ENCODE data around the gene DYNLRB2.

The DYNLRB2 gene

GRCh38 chr16:80577485-80578280, 36.9 kb downstream of the DYNLRB2 start:
- Histone ChIP-seq H3K9me3 (ENCODE audit: control extremely low read depth in 1 of 5, control insufficient read depth in 4 of 5, insufficient read depth in 2 of 5, low read depth in 1 of 5, low read length in 4 of 5) (no peaks in the 10 kb centered on the region), H3K27me3 (replicated peaks in 2 of 5; ENCODE audit: control insufficient read depth in 4 of 5, insufficient read depth in 5 of 5, low read length in 4 of 5) (no peaks in the 10 kb centered on the region), H3K4me3 (ENCODE audit: control insufficient read depth in 1 of 7, extremely low read depth in 1 of 7, insufficient read depth in 4 of 7, low read depth in 2 of 7, low read length in 6 of 7) (no peak overlapping the region), H3K36me3 (ENCODE audit: control insufficient read depth in 4 of 4, insufficient read depth in 4 of 4, low read length in 3 of 4) (no peaks in the 10 kb centered on the region), H3K27ac (ENCODE audit: insufficient read depth in 1 of 2, low read depth in 1 of 2, low read length in 2 of 2, poor library complexity in 1 of 2, severe bottlenecking in 2 of 2) (no peak overlapping the region), H3K4me1 (ENCODE audit: control extremely low read depth in 1 of 4, control insufficient read depth in 4 of 4, insufficient read depth in 4 of 4, low read length in 3 of 4) (no peaks in the 10 kb centered on the region)
- no peak for DNase-seq
- WGBS (ENCODE audit: insufficient coverage): 95% methylated on average over 10 of the region's 11 CpGs
- CTCF ChIA-PET: interaction anchor here (1.1 to 1.3 kb wide), 3 partner anchors 9 to 50 kb away, joined by 3 to 5 read pairs (median 3); no protein-coding TSS in a partner anchor
- POLR2A ChIA-PET: no interaction called here

GRCh38 chr16:80580109-80580832, 39.5 kb downstream of the DYNLRB2 start:
- H3K9me3 ChIP-seq (ENCODE audit: control extremely low read depth in 1 of 5, control insufficient read depth in 4 of 5, insufficient read depth in 2 of 5, low read depth in 1 of 5, low read length in 4 of 5): no peaks in the 10 kb centered on the region
- WGBS (ENCODE audit: insufficient coverage): 97% methylated on average over 7 of the region's 10 CpGs
- H3K27me3 ChIP-seq (replicated peaks in 2 of 5; ENCODE audit: control insufficient read depth in 4 of 5, insufficient read depth in 5 of 5, low read length in 4 of 5): no peaks in the 10 kb centered on the region
- H3K27ac ChIP-seq (ENCODE audit: insufficient read depth in 1 of 2, low read depth in 1 of 2, low read length in 2 of 2, poor library complexity in 1 of 2, severe bottlenecking in 2 of 2): no peak overlapping the region
- peak in 1 of 3 donors; percentile 10 for DNase-seq
- CTCF ChIA-PET: interaction anchor here (1.0 to 1.4 kb wide), 2 partner anchors 10 to 53 kb away, joined by 3 to 4 read pairs; no protein-coding TSS in a partner anchor
- H3K4me3 ChIP-seq (ENCODE audit: control insufficient read depth in 1 of 7, extremely low read depth in 1 of 7, insufficient read depth in 4 of 7, low read depth in 2 of 7, low read length in 6 of 7): no peak overlapping the region
- POLR2A ChIA-PET: no interaction called here
- no peaks in the 10 kb centered on the region for H3K36me3 ChIP-seq (ENCODE audit: control insufficient read depth in 4 of 4, insufficient read depth in 4 of 4, low read length in 3 of 4)
- H3K4me1 ChIP-seq (ENCODE audit: control extremely low read depth in 1 of 4, control insufficient read depth in 4 of 4, insufficient read depth in 4 of 4, low read length in 3 of 4): no peaks in the 10 kb centered on the region

- Histone ChIP-seq H3K27ac (ENCODE audit: insufficient read depth in 1 of 2, low read depth in 1 of 2, low read length in 2 of 2, poor library complexity in 1 of 2, severe bottlenecking in 2 of 2) (no peak overlapping the region), H3K9me3 (ENCODE audit: control extremely low read depth in 1 of 5, control insufficient read depth in 4 of 5, insufficient read depth in 2 of 5, low read depth in 1 of 5, low read length in 4 of 5) (no peaks in the 10 kb centered on the region), H3K27me3 (replicated peaks in 2 of 5; ENCODE audit: control insufficient read depth in 4 of 5, insufficient read depth in 5 of 5, low read length in 4 of 5) (no peaks in the 10 kb centered on the region), H3K4me1 (ENCODE audit: control extremely low read depth in 1 of 4, control insufficient read depth in 4 of 4, insufficient read depth in 4 of 4, low read length in 3 of 4) (no peaks in the 10 kb centered on the region), H3K4me3 (ENCODE audit: control insufficient read depth in 1 of 7, extremely low read depth in 1 of 7, insufficient read depth in 4 of 7, low read depth in 2 of 7, low read length in 6 of 7) (no peak overlapping the region), H3K36me3 (ENCODE audit: control insufficient read depth in 4 of 4, insufficient read depth in 4 of 4, low read length in 3 of 4) (no peaks in the 10 kb centered on the region)
- WGBS (ENCODE audit: insufficient coverage): 96% methylated on average over 3 of the region's 3 CpGs
- DNase-seq: no peak
- ChIA-PET CTCF (no interaction called here), POLR2A (no interaction called here)
Observed at GRCh38 chr16:80583466-80583865, 42.7 kb downstream of the DYNLRB2 start.

- peak in 1 of 3 donors; percentile 14 for DNase-seq
- Histone ChIP-seq H3K4me1 (ENCODE audit: control extremely low read depth in 1 of 4, control insufficient read depth in 4 of 4, insufficient read depth in 4 of 4, low read length in 3 of 4) (peaks cover 0 to 3% (median under 1%) of the 10 kb centered on the region in 4 experiments), H3K27me3 (replicated peaks in 2 of 5; ENCODE audit: control insufficient read depth in 4 of 5, insufficient read depth in 5 of 5, low read length in 4 of 5) (peaks cover 0 to 2% (median 0%) of the 10 kb centered on the region in 5 experiments), H3K4me3 (ENCODE audit: control insufficient read depth in 1 of 7, extremely low read depth in 1 of 7, insufficient read depth in 4 of 7, low read depth in 2 of 7, low read length in 6 of 7) (no peak overlapping the region), H3K27ac (ENCODE audit: insufficient read depth in 1 of 2, low read depth in 1 of 2, low read length in 2 of 2, poor library complexity in 1 of 2, severe bottlenecking in 2 of 2) (no peak overlapping the region), H3K9me3 (ENCODE audit: control extremely low read depth in 1 of 5, control insufficient read depth in 4 of 5, insufficient read depth in 2 of 5, low read depth in 1 of 5, low read length in 4 of 5) (no peaks in the 10 kb centered on the region), H3K36me3 (ENCODE audit: control insufficient read depth in 4 of 4, insufficient read depth in 4 of 4, low read length in 3 of 4) (no peaks in the 10 kb centered on the region)
- no CpG with 5 or more reads among the region's 4 CpGs for WGBS (ENCODE audit: insufficient coverage)
- ChIA-PET CTCF (interaction anchor here (0.6 to 1.3 kb wide), 2 partner anchors 9 to 58 kb away, joined by 3 read pairs; no protein-coding TSS in a partner anchor), POLR2A (no interaction called here)
Observed at GRCh38 chr16:80585764-80586163, 45.0 kb downstream of the DYNLRB2 start.

GRCh38 chr16:80586476-80586875, 45.7 kb downstream of the DYNLRB2 start:
- H3K9me3 ChIP-seq (ENCODE audit: control extremely low read depth in 1 of 5, control insufficient read depth in 4 of 5, insufficient read depth in 2 of 5, low read depth in 1 of 5, low read length in 4 of 5): no peaks in the 10 kb centered on the region
- POLR2A ChIA-PET: no interaction called here

GRCh38 chr16:80587071-80587470, 46.3 kb downstream of the DYNLRB2 start:
- H3K4me1 ChIP-seq (ENCODE audit: control extremely low read depth in 1 of 4, control insufficient read depth in 4 of 4, insufficient read depth in 4 of 4, low read length in 3 of 4): peaks cover 5 to 16% (median 14%) of the 10 kb centered on the region in 4 experiments
- no peaks in the 10 kb centered on the region for H3K36me3 ChIP-seq (ENCODE audit: control insufficient read depth in 4 of 4, insufficient read depth in 4 of 4, low read length in 3 of 4)
- no peak overlapping the region for H3K27ac ChIP-seq (ENCODE audit: insufficient read depth in 1 of 2, low read depth in 1 of 2, low read length in 2 of 2, poor library complexity in 1 of 2, severe bottlenecking in 2 of 2)
- ChIA-PET CTCF (interaction anchor here (1.3 kb wide), 1 partner anchor 10 kb away, joined by 3 read pairs; no protein-coding TSS in a partner anchor), POLR2A (no interaction called here)
- 100% methylated on average over 1 of the region's 4 CpGs for WGBS (ENCODE audit: insufficient coverage)
- peak in 2 of 3 donors; percentile 36 to 43 for DNase-seq
- H3K27me3 ChIP-seq (replicated peaks in 2 of 5; ENCODE audit: control insufficient read depth in 4 of 5, insufficient read depth in 5 of 5, low read length in 4 of 5): peaks cover 0 to 2% (median 0%) of the 10 kb centered on the region in 5 experiments
- no peaks in the 10 kb centered on the region for H3K9me3 ChIP-seq (ENCODE audit: control extremely low read depth in 1 of 5, control insufficient read depth in 4 of 5, insufficient read depth in 2 of 5, low read depth in 1 of 5, low read length in 4 of 5)
- H3K4me3 ChIP-seq (ENCODE audit: control insufficient read depth in 1 of 7, extremely low read depth in 1 of 7, insufficient read depth in 4 of 7, low read depth in 2 of 7, low read length in 6 of 7): no peak overlapping the region

More at GRCh38 chr16:80586476-80586875, 45.7 kb downstream of the DYNLRB2 start:
- no peak for DNase-seq
- Histone ChIP-seq H3K36me3 (ENCODE audit: control insufficient read depth in 4 of 4, insufficient read depth in 4 of 4, low read length in 3 of 4) (no peaks in the 10 kb centered on the region), H3K4me1 (ENCODE audit: control extremely low read depth in 1 of 4, control insufficient read depth in 4 of 4, insufficient read depth in 4 of 4, low read length in 3 of 4) (peaks cover 0 to 10% (median 8%) of the 10 kb centered on the region in 4 experiments), H3K27ac (ENCODE audit: insufficient read depth in 1 of 2, low read depth in 1 of 2, low read length in 2 of 2, poor library complexity in 1 of 2, severe bottlenecking in 2 of 2) (no peak overlapping the region), H3K27me3 (replicated peaks in 2 of 5; ENCODE audit: control insufficient read depth in 4 of 5, insufficient read depth in 5 of 5, low read length in 4 of 5) (peaks cover 0 to 2% (median 0%) of the 10 kb centered on the region in 5 experiments), H3K4me3 (ENCODE audit: control insufficient read depth in 1 of 7, extremely low read depth in 1 of 7, insufficient read depth in 4 of 7, low read depth in 2 of 7, low read length in 6 of 7) (no peak overlapping the region)
- CTCF ChIA-PET: interaction anchor here (1.3 kb wide), 1 partner anchor 9 kb away, joined by 3 read pairs; no protein-coding TSS in a partner anchor

All from common myeloid progenitor, CD34-positive (primary cell).